ENCODE results near the gene SLC24A4.

DNA sequence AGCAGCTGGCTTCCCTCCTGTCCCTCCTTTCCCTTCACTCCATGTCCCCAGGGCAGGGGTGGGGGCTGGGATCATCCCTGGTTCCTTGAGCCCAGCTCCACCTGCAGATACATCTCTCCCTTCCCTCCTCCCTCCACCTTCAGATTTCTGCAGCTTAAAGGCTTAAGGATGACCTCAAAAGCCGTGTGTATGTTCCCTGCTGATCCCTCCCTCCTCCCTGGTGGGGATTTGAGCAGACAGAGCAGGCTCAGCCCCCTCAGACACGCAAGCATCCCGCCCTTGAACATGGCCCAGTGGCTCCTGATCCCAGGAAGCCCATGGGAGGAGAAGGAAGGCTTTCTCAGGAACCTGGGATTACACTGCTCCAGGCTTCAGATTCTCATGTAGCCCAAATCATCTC is 107.7 kb downstream of the SLC24A4 start:
- TF ChIP-seq, protein P1, sequence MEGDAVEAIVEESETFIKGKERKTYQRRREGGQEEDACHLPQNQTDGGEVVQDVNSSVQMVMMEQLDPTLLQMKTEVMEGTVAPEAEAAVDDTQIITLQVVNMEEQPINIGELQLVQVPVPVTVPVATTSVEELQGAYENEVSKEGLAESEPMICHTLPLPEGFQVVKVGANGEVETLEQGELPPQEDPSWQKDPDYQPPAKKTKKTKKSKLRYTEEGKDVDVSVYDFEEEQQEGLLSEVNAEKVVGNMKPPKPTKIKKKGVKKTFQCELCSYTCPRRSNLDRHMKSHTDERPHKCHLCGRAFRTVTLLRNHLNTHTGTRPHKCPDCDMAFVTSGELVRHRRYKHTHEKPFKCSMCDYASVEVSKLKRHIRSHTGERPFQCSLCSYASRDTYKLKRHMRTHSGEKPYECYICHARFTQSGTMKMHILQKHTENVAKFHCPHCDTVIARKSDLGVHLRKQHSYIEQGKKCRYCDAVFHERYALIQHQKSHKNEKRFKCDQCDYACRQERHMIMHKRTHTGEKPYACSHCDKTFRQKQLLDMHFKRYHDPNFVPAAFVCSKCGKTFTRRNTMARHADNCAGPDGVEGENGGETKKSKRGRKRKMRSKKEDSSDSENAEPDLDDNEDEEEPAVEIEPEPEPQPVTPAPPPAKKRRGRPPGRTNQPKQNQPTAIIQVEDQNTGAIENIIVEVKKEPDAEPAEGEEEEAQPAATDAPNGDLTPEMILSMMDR (IDR thresholded peaks at IDR 0.05), result no peak
- no peak for TF ChIP-seq POLR2A (IDR thresholded peaks at IDR 0.05)
